GM19025 (cell line): ENCODE data around the gene SIAH3.

Experiments used
- ATAC-seq: cut with Tn5 transposase; IDR thresholded peaks from one replicate; pipeline ENCODE4 v1.9.1; 2021; ENCODE audit warnings: mild to moderate bottlenecking, low read depth, moderate library complexity; ENCODE audit not compliant: unreplicated experiment

The SIAH3 gene

GRCh38 chr13:45863709-45864590, 12.4 kb upstream of the SIAH3 start:
- no peak for ATAC-seq

GRCh38 chr13:45861322-45861721, 9.8 kb upstream of the SIAH3 start:
- ATAC-seq: no peak

- ATAC-seq: no peak
These were observed 8.7 kb upstream of the SIAH3 start for GRCh38 chr13:45860240-45860639.

- ATAC-seq: no peak
These were observed 8.2 kb upstream of the SIAH3 start for GRCh38 chr13:45859705-45860104.

GRCh38 chr13:45852494-45852893, 941 bp upstream of the SIAH3 start:
- no peak for ATAC-seq

- ATAC-seq: no peak
These were observed 403 bp upstream of the SIAH3 start for GRCh38 chr13:45851956-45852355.

- ATAC-seq: no peak
These were observed 1.4 kb downstream of the SIAH3 start for GRCh38 chr13:45850027-45850613.

GRCh38 chr13:45849408-45849807, 2.1 kb downstream of the SIAH3 start:
- no peak for ATAC-seq

- ATAC-seq: no peak
These were observed 3.9 kb downstream of the SIAH3 start for GRCh38 chr13:45847554-45848224.

GRCh38 chr13:45846681-45847080, 4.9 kb downstream of the SIAH3 start:
- ATAC-seq: no peak

GRCh38 chr13:45838171-45838745, 13.3 kb downstream of the SIAH3 start:
- no peak for ATAC-seq

- ATAC-seq: no peak
These were observed 14.4 kb downstream of the SIAH3 start for GRCh38 chr13:45837111-45837510.

GRCh38 chr13:45834411-45834994, 17.1 kb downstream of the SIAH3 start:
- no peak for ATAC-seq

- ATAC-seq: no peak
These were observed 17.7 kb downstream of the SIAH3 start for GRCh38 chr13:45833663-45834375.

GRCh38 chr13:45833242-45833641, 18.3 kb downstream of the SIAH3 start:
- ATAC-seq: no peak

GRCh38 chr13:45831851-45832250, 19.7 kb downstream of the SIAH3 start:
- no peak for ATAC-seq

GRCh38 chr13:45830121-45830520, 21.4 kb downstream of the SIAH3 start:
- ATAC-seq: no peak

- ATAC-seq: no peak
These were observed 23.1 kb downstream of the SIAH3 start for GRCh38 chr13:45828256-45828968.

- ATAC-seq: no peak
These were observed 24.2 kb downstream of the SIAH3 start for GRCh38 chr13:45827318-45827717.

- ATAC-seq: peak; percentile 87
These were observed 24.8 kb downstream of the SIAH3 start for GRCh38 chr13:45826731-45827130.
